Stimulated activated CD4-positive, alpha-beta T cell treated with anti-CD3 and anti-CD28 coated beads, TNF-alpha, amount 100 ng/mL, for 48 hours (primary cell): ENCODE data around the gene DUSP5.
"Not testable (repeated sequence)": the region's sequence is repeated elsewhere in the genome, so short reads cannot be mapped to it uniquely, and the experiment has no call there.

Experiments used
- DNase-seq, 3 donors: peaks; one replicate each; pipeline ENCODE4 v3.0.0-alpha.2; 2020; ENCODE audit warnings: low read depth in 3 of 3

Gene DUSP5

GRCh38 chr10:110497438-110498086 is at the start of gene DUSP5:
Gene DUSP5, plus strand, starts transcription at chr10:110497907. Its CDS starts 215 bp downstream, at chr10:110498122.
- peak; percentile 83 to 90 (median 90) for DNase-seq

GRCh38 chr10:110448682-110449418 is 48.9 kb upstream of the DUSP5 start:
- no peak for DNase-seq

GRCh38 chr10:110455446-110455845 is 42.3 kb upstream of the DUSP5 start:
- DNase-seq: peak in 2 of 3 donors; percentile 6 to 26

- no peak for DNase-seq
Observed at GRCh38 chr10:110456046-110456445, 41.7 kb upstream of the DUSP5 start.

GRCh38 chr10:110456523-110457091 is 41.1 kb upstream of the DUSP5 start:
- DNase-seq: no peak

- no peak for DNase-seq
Observed at GRCh38 chr10:110457851-110458250, 39.9 kb upstream of the DUSP5 start.

- no peak for DNase-seq
Observed at GRCh38 chr10:110458266-110458920, 39.3 kb upstream of the DUSP5 start.

GRCh38 chr10:110459600-110459999 is 38.1 kb upstream of the DUSP5 start:
- DNase-seq: no peak

GRCh38 chr10:110460111-110460809 is 37.4 kb upstream of the DUSP5 start:
- DNase-seq: peak in 2 of 3 donors; percentile 4 to 19

GRCh38 chr10:110461088-110461487 is 36.6 kb upstream of the DUSP5 start:
- DNase-seq: no peak

GRCh38 chr10:110461530-110461929 is 36.2 kb upstream of the DUSP5 start:
- no peak for DNase-seq

GRCh38 chr10:110462166-110463095 is 35.3 kb upstream of the DUSP5 start:
- no peak for DNase-seq

- not testable (repeated sequence) for DNase-seq
Observed at GRCh38 chr10:110468258-110468657, 29.4 kb upstream of the DUSP5 start.

GRCh38 chr10:110470541-110470940 is 27.2 kb upstream of the DUSP5 start:
- DNase-seq: not testable (repeated sequence)

GRCh38 chr10:110471566-110472139 is 26.1 kb upstream of the DUSP5 start:
- DNase-seq: no peak

- DNase-seq: no peak
Observed at GRCh38 chr10:110474017-110474416, 23.7 kb upstream of the DUSP5 start.

- no peak for DNase-seq
Observed at GRCh38 chr10:110474826-110475225, 22.9 kb upstream of the DUSP5 start.

GRCh38 chr10:110475722-110476515 is 21.8 kb upstream of the DUSP5 start:
- DNase-seq: no peak

- DNase-seq: no peak
Observed at GRCh38 chr10:110479710-110480109, 18.0 kb upstream of the DUSP5 start.
